DMS79 treated with DMSO at 0.1 percent for 48 hours (cell line): Measurements from ENCODE around the gene FLT4.
"Not testable (repeated sequence)": the region's sequence is repeated elsewhere in the genome, so short reads cannot be mapped to it uniquely, and the experiment has no call there.

Source experiments
- DNase-seq: peaks from one replicate; lab custom pipeline; 2025; lab: John Stamatoyannopoulos, UW

The FLT4 gene

GRCh38 chr5:180670157-180670556, 20.8 kb upstream of the FLT4 start:
- DNase-seq = no peak

- DNase-seq = no peak
These were observed 20.3 kb upstream of the FLT4 start for GRCh38 chr5:180669661-180670060.

DNA sequence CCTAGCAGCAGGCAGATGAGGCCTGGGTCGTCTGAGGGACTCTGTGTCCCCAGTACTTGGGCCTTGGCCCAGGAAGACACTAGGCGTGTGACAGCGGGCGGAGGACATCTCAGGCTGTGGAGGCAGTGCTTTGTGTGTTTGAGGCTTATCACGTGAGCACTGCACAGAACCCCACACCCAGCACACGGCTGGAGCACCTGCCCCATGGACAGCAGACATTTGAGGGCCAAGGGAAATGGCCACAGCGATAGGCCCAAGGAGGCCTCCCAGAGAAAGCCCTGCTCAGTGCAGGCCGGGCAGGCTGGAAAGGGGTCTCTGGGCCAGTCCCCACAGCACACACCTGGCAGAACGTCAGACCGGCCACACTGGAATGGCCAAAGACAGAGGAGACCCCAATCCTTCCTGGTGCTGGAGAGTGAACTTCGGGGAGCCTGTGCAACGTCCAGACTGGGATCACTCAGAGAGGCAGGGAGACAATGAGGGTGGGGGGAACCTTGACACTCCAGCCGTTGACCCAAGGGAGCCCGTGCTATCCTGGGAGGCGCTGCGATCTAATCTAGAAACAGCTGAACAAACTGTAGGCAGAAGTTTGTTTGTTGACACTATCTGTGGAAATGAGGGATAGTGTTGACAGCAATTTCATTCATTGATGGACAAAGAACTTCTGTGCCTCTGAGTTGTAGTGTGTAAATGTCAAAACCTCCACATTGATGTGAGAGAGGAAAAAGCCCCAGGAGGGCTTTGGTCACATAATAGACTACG, 19.6 kb upstream of the FLT4 start:
- no peak for DNase-seq

DNA sequence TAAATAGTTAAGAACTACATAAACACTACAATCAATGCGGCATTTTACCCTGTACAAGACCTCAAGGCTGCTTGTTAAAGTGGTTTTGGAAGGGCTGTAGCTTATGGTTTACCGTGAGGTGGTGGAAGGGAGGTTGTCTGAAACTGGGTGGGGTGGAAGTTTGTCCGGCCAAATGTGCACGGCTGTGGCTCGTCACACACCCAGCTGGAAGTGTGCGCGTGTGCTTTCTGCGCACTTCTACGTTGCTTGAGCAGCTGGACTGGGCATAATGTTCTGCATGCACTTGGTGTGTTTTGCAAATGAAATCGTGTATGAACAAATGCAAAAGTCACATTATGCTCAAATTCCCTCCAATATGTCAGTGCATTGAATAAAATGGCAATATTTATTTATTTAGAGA, 17.4 kb upstream of the FLT4 start:
- no peak for DNase-seq

DNA sequence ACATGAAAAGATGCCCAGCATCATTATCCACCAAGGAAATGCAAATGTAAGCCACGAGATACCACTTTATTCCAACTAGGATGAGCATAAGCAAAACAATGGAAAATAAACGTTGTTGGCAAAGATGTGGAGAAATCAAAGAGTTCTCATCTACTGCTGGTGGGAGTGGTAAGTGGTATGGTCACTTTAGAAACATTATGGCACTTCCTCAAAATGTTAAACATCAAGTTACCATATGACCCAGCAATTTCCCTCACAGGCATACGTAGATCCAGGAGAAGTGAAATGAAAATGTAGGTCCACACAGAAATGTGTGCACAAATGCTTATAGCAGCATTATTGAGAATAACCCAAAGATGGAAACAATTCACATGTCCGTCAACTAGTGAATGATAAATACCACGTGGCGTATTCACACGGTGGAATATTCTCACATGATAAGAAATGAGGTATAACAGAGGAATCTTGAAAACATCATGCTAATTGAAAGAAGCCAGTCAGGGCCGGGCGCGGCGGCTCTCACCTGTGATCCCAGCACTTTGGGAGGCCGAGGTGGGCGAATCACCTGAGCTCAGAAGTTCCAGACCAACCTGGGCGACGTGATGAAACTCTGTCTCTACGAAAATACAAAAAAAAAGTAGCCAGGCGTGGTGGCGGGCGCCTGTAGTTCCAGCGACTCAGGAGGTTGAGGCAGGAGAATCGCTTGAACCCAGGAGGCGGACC, 16.4 kb upstream of the FLT4 start:
- no peak for DNase-seq

DNA sequence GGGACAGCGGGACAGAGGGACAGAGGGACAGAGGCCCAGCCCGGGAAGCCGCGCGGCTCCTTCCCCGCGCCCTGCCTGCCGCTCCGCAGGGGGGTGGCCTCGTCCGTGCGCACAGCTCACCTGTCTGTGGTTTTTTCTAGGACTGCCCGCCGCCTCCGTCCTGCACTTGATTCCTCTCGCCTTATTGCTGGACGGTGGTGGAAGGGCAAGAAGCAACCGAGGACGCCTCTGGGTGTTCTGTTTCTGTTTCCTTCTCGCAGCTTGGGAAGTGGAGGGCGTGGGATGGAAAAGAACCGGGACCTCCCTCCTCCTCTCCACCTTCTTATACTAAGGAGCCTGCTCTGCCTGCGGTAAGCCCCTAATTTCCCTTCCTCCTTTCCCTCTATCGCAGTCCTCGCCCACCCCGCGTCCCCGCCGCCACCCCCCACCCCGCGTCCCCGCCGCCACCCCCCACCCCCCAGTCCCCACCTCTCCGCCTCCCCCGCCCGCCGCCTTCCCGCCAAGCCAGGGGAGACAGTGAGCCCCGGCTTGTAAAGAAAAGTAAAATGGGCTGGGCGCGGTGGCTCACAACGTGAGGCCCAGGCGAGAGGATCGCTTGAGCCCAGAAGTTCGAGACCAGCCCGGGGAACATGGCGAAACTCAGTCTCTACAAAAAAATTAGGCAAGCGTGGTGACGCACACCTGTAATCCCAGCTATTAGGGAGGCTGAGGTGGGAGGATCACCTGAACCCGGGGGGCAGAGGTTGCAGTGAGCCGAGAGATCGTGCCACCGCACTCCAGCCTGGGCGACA, 9.6 kb upstream of the FLT4 start:
- no peak for DNase-seq

GRCh38 chr5:180655243-180655642, 5.8 kb upstream of the FLT4 start:
- DNase-seq = not testable (repeated sequence)

- no peak for DNase-seq
These were observed 3.4 kb upstream of the FLT4 start for GRCh38 chr5:180652771-180653170.

GRCh38 chr5:180652346-180652745, 2.9 kb upstream of the FLT4 start:
- no peak for DNase-seq

GRCh38 chr5:180648658-180649296, 623 bp downstream of the FLT4 start:
- DNase-seq = no peak

DNA sequence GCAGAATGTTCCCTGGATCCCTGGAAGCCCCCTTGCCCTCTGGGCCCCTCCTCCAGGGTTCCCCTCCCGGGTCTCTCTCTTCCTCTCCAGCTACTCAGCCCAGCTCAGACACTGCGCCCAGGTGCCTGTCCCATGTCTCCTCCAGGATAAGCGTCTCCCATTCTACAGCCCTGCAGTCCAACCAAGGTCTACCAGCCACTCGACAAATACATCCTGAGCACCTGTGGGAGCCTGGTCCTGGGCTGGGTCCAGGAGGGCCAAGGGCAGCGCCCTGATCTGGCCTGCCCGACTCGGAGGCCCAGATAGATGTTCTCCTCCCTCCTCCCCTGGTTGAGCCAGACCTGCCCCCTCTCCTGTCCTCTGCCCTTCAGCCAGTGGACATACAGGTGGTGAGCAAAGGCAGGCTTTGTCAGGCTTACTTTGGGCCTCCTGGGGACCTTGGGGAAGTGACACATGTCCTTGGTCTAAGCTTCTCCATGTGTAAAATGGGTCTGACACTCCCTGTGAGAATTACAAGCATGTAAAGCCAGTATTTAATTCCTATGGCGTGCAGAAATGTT, 1.4 kb downstream of the FLT4 start:
- DNase-seq = no peak

- no peak for DNase-seq
These were observed 1.9 kb downstream of the FLT4 start for GRCh38 chr5:180647465-180647864.

DNA sequence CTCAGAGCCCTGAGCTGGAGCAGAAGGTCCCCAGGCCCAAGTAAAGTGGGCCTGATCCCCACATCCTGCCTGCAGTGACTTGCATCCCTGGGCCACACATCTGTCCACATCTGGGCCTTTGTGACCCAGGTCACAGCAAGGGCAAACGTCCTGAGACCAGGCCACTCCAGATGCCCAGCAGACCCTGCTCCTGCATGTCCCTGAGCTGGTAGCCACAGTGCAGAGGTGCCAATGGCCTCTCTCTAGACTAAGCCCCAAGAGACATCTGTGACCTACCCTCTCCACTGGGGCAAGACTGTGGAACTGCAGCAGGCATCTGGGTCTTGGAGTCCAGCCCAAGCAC, 2.5 kb downstream of the FLT4 start:
- DNase-seq = no peak

DNA sequence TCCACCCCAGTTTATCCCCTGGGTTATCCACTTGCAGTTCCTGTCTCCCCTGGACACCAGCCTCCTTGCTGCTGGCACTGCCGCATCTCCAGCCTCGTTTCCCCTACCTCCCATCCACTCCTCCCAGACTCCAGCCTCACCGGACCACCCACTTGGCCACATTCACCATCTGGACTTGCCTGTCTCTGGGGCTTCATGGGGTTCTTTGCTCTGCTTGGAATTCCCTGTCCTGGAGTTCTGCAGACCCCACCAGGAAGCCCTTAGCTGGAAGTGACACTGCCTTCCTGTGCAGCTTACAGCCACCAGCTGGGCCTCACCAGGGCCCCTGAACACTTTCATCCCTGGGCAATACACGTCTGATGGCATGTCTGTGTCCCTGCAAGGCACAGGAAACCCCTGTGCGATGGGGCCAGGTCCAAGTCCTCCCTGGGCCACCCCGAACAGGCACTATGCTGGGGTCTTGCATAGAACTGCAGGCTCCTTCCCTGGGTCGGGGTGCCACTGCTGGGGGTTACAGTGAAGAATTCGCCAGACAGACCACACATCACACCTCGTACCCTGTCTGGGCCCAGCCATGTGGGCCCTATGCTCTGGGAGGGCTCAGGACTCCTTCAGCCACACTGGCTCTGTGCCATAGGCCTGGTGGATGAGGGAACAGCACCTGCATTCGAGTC, 3.0 kb downstream of the FLT4 start:
- DNase-seq = no peak

GRCh38 chr5:180645274-180646204, 3.9 kb downstream of the FLT4 start:
- no peak for DNase-seq

DNA sequence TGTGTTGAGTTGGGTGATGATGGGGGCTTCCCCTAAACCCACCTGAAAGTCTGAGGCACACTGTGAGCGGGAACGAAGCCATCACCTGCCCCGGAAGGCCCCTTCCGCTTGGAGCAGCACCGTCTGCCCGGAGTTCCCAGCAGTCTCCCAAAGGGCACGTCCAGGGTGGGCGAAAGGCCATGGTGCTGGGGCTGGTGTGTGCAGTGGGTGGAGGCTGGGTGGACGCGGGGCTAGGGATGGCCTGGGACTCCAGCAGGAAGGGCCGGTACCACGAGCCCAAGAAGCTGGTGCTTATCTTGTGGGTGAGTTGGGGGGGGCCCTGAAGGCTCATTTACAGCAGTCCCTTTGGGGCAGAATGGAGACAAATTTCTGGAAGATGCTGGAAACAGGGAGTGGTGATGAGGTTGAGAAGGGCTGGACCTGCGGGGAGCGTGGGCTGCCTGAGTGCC, 4.6 kb downstream of the FLT4 start:
- DNase-seq = no peak

GRCh38 chr5:180644129-180644824, 5.1 kb downstream of the FLT4 start:
- DNase-seq = no peak

- no peak for DNase-seq
These were observed 6.1 kb downstream of the FLT4 start for GRCh38 chr5:180643191-180643851.

GRCh38 chr5:180642779-180643178, 6.6 kb downstream of the FLT4 start:
- no peak for DNase-seq
